ENCODE data around the gene FOXN4. TPM values are rescaled to one million over a fixed set of nuclear protein-coding genes. Genes with fewer than 3 reads are reported as not detected.

Gene FOXN4
- total RNA-seq, 1 experiment from 2014 or later, result 0.37 TPM

DNA sequence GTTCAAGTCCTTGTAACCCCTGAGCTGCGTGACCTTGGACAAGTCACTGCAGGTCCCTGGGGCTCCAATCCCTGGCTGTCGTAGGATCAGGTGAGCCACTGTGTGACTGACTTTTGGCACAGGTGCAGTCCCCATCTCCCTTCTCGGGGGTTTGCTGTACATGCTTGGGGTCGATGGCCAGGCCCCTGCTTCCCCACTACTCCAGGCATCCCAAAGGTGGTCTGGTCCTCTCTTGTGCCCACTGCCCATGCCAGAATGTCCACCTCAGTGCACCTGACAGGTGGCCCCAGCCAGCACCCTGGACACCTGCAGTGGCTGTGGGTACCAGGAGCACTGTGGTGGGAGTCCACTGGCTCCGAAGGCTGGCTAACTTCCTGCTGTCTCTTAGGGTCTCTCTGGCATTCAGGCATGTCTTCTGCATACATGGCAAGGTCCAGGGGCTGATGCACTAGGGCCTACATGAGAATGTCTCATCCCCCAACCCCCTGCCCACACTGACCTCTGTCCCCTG, 14.7 kb downstream of the FOXN4 start:
- DNase-seq (ENCODE audit: low spot score), result no peak
- H3K4me3 Mint-ChIP-seq, result no peak overlapping the region
- no peaks in the 10 kb centered on the region for H3K36me3 Mint-ChIP-seq
- ATAC-seq, result no peak
- H3K27ac Mint-ChIP-seq, result no peak overlapping the region
- no peaks in the 10 kb centered on the region for H3K9me3 Mint-ChIP-seq
- TF ChIP-seq, protein P1, sequence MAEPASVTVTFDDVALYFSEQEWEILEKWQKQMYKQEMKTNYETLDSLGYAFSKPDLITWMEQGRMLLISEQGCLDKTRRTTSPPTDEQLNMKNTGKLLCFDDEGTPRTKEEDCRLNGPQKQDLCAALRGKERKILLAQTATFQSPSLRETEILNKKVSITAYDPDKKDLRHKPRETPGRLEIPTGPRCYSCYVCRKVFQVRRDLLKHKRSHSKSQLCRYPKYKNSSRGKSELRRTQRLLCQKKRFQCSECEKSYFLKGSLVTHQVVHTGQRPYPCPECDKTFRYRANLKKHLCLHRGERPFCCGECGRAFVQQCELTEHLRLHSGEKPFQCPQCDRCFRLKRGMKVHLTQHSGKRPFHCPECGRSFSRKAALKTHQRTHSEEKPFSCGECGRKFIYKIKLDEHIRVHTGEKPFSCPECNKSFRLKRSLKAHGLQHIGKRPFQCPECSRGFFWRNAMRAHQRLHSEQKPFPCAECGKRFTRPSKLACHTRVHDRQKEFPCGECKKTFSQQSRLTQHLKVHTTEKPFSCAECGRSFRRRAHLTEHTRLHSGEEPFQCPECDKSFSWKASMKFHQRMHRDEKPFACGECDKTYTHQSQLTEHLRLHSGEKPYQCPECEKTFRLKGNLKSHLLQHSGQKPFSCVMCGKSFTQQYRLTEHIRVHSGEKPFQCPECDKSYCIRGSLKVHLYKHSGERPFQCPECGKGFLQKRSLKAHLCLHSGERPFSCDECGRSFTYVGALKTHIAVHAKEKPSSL (CRISPR knock-in tag; conservative IDR thresholded peaks at IDR 0.05), result no peak
- TF ChIP-seq, protein P2, sequence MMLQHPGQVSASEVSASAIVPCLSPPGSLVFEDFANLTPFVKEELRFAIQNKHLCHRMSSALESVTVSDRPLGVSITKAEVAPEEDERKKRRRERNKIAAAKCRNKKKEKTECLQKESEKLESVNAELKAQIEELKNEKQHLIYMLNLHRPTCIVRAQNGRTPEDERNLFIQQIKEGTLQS (CRISPR knock-in tag; conservative IDR thresholded peaks at IDR 0.05), result no peak
- TF ChIP-seq, protein P3, sequence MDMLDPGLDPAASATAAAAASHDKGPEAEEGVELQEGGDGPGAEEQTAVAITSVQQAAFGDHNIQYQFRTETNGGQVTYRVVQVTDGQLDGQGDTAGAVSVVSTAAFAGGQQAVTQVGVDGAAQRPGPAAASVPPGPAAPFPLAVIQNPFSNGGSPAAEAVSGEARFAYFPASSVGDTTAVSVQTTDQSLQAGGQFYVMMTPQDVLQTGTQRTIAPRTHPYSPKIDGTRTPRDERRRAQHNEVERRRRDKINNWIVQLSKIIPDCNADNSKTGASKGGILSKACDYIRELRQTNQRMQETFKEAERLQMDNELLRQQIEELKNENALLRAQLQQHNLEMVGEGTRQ (CRISPR knock-in tag; IDR thresholded peaks at IDR 0.05), result no peak
- TF ChIP-seq, protein P4, sequence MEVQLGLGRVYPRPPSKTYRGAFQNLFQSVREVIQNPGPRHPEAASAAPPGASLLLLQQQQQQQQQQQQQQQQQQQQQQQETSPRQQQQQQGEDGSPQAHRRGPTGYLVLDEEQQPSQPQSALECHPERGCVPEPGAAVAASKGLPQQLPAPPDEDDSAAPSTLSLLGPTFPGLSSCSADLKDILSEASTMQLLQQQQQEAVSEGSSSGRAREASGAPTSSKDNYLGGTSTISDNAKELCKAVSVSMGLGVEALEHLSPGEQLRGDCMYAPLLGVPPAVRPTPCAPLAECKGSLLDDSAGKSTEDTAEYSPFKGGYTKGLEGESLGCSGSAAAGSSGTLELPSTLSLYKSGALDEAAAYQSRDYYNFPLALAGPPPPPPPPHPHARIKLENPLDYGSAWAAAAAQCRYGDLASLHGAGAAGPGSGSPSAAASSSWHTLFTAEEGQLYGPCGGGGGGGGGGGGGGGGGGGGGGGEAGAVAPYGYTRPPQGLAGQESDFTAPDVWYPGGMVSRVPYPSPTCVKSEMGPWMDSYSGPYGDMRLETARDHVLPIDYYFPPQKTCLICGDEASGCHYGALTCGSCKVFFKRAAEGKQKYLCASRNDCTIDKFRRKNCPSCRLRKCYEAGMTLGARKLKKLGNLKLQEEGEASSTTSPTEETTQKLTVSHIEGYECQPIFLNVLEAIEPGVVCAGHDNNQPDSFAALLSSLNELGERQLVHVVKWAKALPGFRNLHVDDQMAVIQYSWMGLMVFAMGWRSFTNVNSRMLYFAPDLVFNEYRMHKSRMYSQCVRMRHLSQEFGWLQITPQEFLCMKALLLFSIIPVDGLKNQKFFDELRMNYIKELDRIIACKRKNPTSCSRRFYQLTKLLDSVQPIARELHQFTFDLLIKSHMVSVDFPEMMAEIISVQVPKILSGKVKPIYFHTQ (CRISPR knock-in tag; IDR thresholded peaks at IDR 0.05), result no peak
- TF ChIP-seq, protein P5, sequence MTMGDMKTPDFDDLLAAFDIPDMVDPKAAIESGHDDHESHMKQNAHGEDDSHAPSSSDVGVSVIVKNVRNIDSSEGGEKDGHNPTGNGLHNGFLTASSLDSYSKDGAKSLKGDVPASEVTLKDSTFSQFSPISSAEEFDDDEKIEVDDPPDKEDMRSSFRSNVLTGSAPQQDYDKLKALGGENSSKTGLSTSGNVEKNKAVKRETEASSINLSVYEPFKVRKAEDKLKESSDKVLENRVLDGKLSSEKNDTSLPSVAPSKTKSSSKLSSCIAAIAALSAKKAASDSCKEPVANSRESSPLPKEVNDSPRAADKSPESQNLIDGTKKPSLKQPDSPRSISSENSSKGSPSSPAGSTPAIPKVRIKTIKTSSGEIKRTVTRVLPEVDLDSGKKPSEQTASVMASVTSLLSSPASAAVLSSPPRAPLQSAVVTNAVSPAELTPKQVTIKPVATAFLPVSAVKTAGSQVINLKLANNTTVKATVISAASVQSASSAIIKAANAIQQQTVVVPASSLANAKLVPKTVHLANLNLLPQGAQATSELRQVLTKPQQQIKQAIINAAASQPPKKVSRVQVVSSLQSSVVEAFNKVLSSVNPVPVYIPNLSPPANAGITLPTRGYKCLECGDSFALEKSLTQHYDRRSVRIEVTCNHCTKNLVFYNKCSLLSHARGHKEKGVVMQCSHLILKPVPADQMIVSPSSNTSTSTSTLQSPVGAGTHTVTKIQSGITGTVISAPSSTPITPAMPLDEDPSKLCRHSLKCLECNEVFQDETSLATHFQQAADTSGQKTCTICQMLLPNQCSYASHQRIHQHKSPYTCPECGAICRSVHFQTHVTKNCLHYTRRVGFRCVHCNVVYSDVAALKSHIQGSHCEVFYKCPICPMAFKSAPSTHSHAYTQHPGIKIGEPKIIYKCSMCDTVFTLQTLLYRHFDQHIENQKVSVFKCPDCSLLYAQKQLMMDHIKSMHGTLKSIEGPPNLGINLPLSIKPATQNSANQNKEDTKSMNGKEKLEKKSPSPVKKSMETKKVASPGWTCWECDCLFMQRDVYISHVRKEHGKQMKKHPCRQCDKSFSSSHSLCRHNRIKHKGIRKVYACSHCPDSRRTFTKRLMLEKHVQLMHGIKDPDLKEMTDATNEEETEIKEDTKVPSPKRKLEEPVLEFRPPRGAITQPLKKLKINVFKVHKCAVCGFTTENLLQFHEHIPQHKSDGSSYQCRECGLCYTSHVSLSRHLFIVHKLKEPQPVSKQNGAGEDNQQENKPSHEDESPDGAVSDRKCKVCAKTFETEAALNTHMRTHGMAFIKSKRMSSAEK (CRISPR knock-in tag; IDR thresholded peaks at IDR 0.05; ENCODE audit: borderline replicate concordance), result no peak
- TF ChIP-seq, protein P6, sequence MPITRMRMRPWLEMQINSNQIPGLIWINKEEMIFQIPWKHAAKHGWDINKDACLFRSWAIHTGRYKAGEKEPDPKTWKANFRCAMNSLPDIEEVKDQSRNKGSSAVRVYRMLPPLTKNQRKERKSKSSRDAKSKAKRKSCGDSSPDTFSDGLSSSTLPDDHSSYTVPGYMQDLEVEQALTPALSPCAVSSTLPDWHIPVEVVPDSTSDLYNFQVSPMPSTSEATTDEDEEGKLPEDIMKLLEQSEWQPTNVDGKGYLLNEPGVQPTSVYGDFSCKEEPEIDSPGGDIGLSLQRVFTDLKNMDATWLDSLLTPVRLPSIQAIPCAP (CRISPR knock-in tag; IDR thresholded peaks at IDR 0.05), result no peak
- TF ChIP-seq ZNF671 (CRISPR knock-in tag; IDR thresholded peaks at IDR 0.05) (no peak), ZNF219 (CRISPR knock-in tag; IDR thresholded peaks at IDR 0.05; ENCODE audit: borderline replicate concordance) (no peak), JAZF1 (CRISPR knock-in tag; IDR thresholded peaks at IDR 0.05) (no peak)
- TF ChIP-seq, protein P7, sequence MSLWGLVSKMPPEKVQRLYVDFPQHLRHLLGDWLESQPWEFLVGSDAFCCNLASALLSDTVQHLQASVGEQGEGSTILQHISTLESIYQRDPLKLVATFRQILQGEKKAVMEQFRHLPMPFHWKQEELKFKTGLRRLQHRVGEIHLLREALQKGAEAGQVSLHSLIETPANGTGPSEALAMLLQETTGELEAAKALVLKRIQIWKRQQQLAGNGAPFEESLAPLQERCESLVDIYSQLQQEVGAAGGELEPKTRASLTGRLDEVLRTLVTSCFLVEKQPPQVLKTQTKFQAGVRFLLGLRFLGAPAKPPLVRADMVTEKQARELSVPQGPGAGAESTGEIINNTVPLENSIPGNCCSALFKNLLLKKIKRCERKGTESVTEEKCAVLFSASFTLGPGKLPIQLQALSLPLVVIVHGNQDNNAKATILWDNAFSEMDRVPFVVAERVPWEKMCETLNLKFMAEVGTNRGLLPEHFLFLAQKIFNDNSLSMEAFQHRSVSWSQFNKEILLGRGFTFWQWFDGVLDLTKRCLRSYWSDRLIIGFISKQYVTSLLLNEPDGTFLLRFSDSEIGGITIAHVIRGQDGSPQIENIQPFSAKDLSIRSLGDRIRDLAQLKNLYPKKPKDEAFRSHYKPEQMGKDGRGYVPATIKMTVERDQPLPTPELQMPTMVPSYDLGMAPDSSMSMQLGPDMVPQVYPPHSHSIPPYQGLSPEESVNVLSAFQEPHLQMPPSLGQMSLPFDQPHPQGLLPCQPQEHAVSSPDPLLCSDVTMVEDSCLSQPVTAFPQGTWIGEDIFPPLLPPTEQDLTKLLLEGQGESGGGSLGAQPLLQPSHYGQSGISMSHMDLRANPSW (CRISPR knock-in tag; conservative IDR thresholded peaks at IDR 0.05; ENCODE audit: low read depth), result no peak
- TF ChIP-seq, protein P8, sequence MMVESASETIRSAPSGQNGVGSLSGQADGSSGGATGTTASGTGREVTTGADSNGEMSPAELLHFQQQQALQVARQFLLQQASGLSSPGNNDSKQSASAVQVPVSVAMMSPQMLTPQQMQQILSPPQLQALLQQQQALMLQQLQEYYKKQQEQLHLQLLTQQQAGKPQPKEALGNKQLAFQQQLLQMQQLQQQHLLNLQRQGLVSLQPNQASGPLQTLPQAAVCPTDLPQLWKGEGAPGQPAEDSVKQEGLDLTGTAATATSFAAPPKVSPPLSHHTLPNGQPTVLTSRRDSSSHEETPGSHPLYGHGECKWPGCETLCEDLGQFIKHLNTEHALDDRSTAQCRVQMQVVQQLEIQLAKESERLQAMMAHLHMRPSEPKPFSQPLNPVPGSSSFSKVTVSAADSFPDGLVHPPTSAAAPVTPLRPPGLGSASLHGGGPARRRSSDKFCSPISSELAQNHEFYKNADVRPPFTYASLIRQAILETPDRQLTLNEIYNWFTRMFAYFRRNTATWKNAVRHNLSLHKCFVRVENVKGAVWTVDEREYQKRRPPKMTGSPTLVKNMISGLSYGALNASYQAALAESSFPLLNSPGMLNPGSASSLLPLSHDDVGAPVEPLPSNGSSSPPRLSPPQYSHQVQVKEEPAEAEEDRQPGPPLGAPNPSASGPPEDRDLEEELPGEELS (CRISPR knock-in tag; IDR thresholded peaks at IDR 0.05), result no peak
- TF ChIP-seq, protein P9, sequence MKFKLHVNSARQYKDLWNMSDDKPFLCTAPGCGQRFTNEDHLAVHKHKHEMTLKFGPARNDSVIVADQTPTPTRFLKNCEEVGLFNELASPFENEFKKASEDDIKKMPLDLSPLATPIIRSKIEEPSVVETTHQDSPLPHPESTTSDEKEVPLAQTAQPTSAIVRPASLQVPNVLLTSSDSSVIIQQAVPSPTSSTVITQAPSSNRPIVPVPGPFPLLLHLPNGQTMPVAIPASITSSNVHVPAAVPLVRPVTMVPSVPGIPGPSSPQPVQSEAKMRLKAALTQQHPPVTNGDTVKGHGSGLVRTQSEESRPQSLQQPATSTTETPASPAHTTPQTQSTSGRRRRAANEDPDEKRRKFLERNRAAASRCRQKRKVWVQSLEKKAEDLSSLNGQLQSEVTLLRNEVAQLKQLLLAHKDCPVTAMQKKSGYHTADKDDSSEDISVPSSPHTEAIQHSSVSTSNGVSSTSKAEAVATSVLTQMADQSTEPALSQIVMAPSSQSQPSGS (CRISPR knock-in tag; IDR thresholded peaks at IDR 0.05; ENCODE audit: borderline replicate concordance, low read depth), result no peak
- ChIA-PET CTCF (no interaction called here), POLR2A (no interaction called here)
- peaks cover 4% of the 10 kb centered on the region; the same call in 1 of the 2 replicates for H3K27me3 Mint-ChIP-seq (ENCODE audit: low read depth)
- H3K4me1 Mint-ChIP-seq, result peaks cover 10% of the 10 kb centered on the region

Measured in WTC11 (cell line).